ENCODE results near the gene CBFA2T2.
A peak's percentile ranks its signal among the peaks of the same experiment; 100 is the strongest.
"Not testable (repeated sequence)": the region's sequence is repeated elsewhere in the genome, so short reads cannot be mapped to it uniquely, and the experiment has no call there.

CBFA2T2 gene

GRCh38 chr20:33490023-33490933 lies at the start of gene CBFA2T2:
Gene CBFA2T2, plus strand, starts transcription at chr20:33490096. Its CDS starts 172 bp downstream, at chr20:33490268.
- peak; percentile 59 for DNase-seq

GRCh38 chr20:33440562-33440961 lies 49.3 kb upstream of the CBFA2T2 start:
- DNase-seq = not testable (repeated sequence)

- peak; percentile 4 for DNase-seq
Observed at GRCh38 chr20:33441142-33441955, 48.5 kb upstream of the CBFA2T2 start.

GRCh38 chr20:33442136-33443005 lies 47.5 kb upstream of the CBFA2T2 start:
- no peak for DNase-seq

- no peak for DNase-seq
Observed at GRCh38 chr20:33443006-33443511, 46.8 kb upstream of the CBFA2T2 start.

GRCh38 chr20:33443512-33444239 lies 46.2 kb upstream of the CBFA2T2 start, which contains the start of gene SNTA1:
Gene SNTA1, minus strand, starts transcription at chr20:33443763. Its CDS starts 143 bp downstream, at chr20:33443620.
- DNase-seq = peak; percentile 80

GRCh38 chr20:33444797-33445560 lies 44.9 kb upstream of the CBFA2T2 start:
- no peak for DNase-seq

- no peak for DNase-seq
Observed at GRCh38 chr20:33445881-33446625, 43.8 kb upstream of the CBFA2T2 start.

- no peak for DNase-seq
Observed at GRCh38 chr20:33450867-33451266, 39.0 kb upstream of the CBFA2T2 start.

- DNase-seq = peak; percentile 74
Observed at GRCh38 chr20:33456916-33457642, 32.8 kb upstream of the CBFA2T2 start.

GRCh38 chr20:33459599-33459998 lies 30.3 kb upstream of the CBFA2T2 start:
- DNase-seq = no peak

GRCh38 chr20:33460711-33461110 lies 29.2 kb upstream of the CBFA2T2 start:
- no peak for DNase-seq

GRCh38 chr20:33463332-33464101 lies 26.4 kb upstream of the CBFA2T2 start:
- DNase-seq = peak; percentile 18

GRCh38 chr20:33464759-33465158 lies 25.1 kb upstream of the CBFA2T2 start:
- DNase-seq = not testable (repeated sequence)

GRCh38 chr20:33465481-33466302 lies 24.2 kb upstream of the CBFA2T2 start:
- DNase-seq = peak; percentile 81

- DNase-seq = no peak
Observed at GRCh38 chr20:33466303-33466646, 23.6 kb upstream of the CBFA2T2 start.

GRCh38 chr20:33470457-33470856 lies 19.4 kb upstream of the CBFA2T2 start:
- DNase-seq = no peak

GRCh38 chr20:33470866-33471265 lies 19.0 kb upstream of the CBFA2T2 start:
- no peak for DNase-seq
